HEK293 (cell line): ENCODE measurements around the gene GNB4.

Source experiments
- ZBTB21 ChIP-seq: fragments of 450-650 bp; formaldehyde crosslinking; IDR thresholded peaks from 2 replicates; pipeline ENCODE4 v1.5.1; 2017; ENCODE audit warnings: missing biosample characterization, missing genetic modification characterization
- ZBTB7A ChIP-seq: fragments of 450-650 bp; formaldehyde crosslinking; IDR thresholded peaks from 2 replicates; pipeline ENCODE4 v1.5.1; 2016; ENCODE audit warnings: low read depth, missing biosample characterization, missing genetic modification characterization
- TF ChIP-seq, protein P1 (sequence below): fragments of 450-650 bp; formaldehyde crosslinking; IDR thresholded peaks from 2 replicates; pipeline ENCODE4 v1.5.1; 2016; ENCODE audit warnings: missing biosample characterization, missing genetic modification characterization
- TF ChIP-seq, protein P2 (sequence below): fragments of 450-650 bp; formaldehyde crosslinking; IDR thresholded peaks from 2 replicates; pipeline ENCODE4 v1.5.1; 2016; ENCODE audit warnings: missing biosample characterization, missing genetic modification characterization

DNA sequence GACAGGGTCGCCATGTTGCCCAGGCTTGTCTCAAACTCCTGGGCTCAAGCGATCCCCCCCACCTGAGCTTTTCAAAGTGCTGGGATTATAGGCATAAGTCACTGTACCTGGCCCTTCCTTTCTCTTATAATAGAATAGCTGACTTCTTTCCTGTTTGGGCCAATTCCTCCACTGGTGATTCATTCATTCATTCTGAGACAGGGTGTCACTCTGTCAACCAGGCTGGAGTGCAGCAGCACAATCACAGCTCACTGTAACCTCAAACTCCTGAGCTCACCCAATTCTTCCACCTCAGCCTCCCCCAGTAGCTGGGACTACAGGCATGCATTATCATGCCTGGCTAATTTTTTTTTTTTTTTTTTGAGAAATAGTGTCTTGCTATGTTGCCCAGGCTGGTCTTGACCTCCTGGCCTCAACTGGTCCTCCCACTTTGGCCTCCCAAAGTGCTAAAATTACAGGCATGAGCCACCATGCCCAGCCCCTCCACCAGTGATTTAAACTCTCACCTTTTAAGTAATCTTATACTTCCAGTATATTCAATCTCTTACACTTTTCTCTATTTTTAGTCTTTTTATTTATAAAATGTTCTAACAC is 20.9 kb downstream of the GNB4 start:
- no peak for TF ChIP-seq ZBTB21 (tag by site-specific recombination)
- TF ChIP-seq, protein P1, sequence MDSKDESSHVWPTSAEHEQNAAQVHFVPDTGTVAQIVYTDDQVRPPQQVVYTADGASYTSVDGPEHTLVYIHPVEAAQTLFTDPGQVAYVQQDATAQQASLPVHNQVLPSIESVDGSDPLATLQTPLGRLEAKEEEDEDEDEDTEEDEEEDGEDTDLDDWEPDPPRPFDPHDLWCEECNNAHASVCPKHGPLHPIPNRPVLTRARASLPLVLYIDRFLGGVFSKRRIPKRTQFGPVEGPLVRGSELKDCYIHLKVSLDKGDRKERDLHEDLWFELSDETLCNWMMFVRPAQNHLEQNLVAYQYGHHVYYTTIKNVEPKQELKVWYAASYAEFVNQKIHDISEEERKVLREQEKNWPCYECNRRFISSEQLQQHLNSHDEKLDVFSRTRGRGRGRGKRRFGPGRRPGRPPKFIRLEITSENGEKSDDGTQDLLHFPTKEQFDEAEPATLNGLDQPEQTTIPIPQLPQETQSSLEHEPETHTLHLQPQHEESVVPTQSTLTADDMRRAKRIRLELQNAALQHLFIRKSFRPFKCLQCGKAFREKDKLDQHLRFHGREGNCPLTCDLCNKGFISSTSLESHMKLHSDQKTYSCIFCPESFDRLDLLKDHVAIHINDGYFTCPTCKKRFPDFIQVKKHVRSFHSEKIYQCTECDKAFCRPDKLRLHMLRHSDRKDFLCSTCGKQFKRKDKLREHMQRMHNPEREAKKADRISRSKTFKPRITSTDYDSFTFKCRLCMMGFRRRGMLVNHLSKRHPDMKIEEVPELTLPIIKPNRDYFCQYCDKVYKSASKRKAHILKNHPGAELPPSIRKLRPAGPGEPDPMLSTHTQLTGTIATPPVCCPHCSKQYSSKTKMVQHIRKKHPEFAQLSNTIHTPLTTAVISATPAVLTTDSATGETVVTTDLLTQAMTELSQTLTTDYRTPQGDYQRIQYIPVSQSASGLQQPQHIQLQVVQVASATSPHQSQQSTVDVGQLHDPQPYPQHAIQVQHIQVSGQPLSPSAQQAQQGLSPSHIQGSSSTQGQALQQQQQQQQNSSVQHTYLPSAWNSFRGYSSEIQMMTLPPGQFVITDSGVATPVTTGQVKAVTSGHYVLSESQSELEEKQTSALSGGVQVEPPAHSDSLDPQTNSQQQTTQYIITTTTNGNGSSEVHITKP (tag by site-specific recombination) = no peak
- TF ChIP-seq ZBTB7A (tag by site-specific recombination) = no peak
- TF ChIP-seq, protein P2, sequence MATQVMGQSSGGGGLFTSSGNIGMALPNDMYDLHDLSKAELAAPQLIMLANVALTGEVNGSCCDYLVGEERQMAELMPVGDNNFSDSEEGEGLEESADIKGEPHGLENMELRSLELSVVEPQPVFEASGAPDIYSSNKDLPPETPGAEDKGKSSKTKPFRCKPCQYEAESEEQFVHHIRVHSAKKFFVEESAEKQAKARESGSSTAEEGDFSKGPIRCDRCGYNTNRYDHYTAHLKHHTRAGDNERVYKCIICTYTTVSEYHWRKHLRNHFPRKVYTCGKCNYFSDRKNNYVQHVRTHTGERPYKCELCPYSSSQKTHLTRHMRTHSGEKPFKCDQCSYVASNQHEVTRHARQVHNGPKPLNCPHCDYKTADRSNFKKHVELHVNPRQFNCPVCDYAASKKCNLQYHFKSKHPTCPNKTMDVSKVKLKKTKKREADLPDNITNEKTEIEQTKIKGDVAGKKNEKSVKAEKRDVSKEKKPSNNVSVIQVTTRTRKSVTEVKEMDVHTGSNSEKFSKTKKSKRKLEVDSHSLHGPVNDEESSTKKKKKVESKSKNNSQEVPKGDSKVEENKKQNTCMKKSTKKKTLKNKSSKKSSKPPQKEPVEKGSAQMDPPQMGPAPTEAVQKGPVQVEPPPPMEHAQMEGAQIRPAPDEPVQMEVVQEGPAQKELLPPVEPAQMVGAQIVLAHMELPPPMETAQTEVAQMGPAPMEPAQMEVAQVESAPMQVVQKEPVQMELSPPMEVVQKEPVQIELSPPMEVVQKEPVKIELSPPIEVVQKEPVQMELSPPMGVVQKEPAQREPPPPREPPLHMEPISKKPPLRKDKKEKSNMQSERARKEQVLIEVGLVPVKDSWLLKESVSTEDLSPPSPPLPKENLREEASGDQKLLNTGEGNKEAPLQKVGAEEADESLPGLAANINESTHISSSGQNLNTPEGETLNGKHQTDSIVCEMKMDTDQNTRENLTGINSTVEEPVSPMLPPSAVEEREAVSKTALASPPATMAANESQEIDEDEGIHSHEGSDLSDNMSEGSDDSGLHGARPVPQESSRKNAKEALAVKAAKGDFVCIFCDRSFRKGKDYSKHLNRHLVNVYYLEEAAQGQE = no peak
